OCI-LY7 (cell line): ENCODE results near the gene KIT. TPM values are rescaled to one million over a fixed set of nuclear protein-coding genes. Genes with fewer than 3 reads are reported as not detected.

Experiments used
- BruUV-seq: library from RNA; stranded (reverse); fragments of 400-500 nt; replicated peaks from 2 replicates; lab custom pipeline; 2021; lab: Mats Ljungman, UMichigan
- CTCF ChIA-PET: fragments of 300-600 bp; sonication (Branson Sonifier 250); formaldehyde crosslinking; loops from one replicate; lab custom pipeline; 2022; ENCODE audit warnings: antibody characterized with exemption; ENCODE audit not compliant: unreplicated experiment; lab: Charles Lee
- POLR2A ChIA-PET: fragments of 300-600 bp; sonication (Branson Sonifier 250); formaldehyde crosslinking; loops from one replicate; lab custom pipeline; 2022; ENCODE audit warnings: antibody characterized with exemption; lab: Charles Lee
- DNase-seq: peaks from one replicate; pipeline ENCODE4 v3.0.0-alpha.2; 2015; ENCODE audit warnings: low spot score
- H2AFZ ChIP-seq: fragments of 200-600 bp; sonication (generic), shearing (Covaris generic); 2 replicates; pipeline ENCODE4 v1.6.1; 2014; ENCODE audit warnings: mild to moderate bottlenecking, antibody characterized with exemption, low read length, moderate library complexity
- H3K27ac ChIP-seq: fragments of 200-600 bp; sonication (generic); 2 replicates; pipeline ENCODE4 v1.5.1; 2014; ENCODE audit warnings: mixed run types, low read depth, mild to moderate bottlenecking, moderate library complexity, low read length, inconsistent platforms; ENCODE audit not compliant: poor library complexity, severe bottlenecking
- H3K36me3 ChIP-seq: fragments of 200-600 bp; sonication (generic); 2 replicates; pipeline ENCODE4 v1.6.1; 2014; ENCODE audit warnings: mild to moderate bottlenecking, antibody characterized with exemption, low read length, moderate library complexity, mixed read lengths; ENCODE audit not compliant: insufficient read depth
- H3K4me1 ChIP-seq: fragments of 200-600 bp; sonication (generic); 2 replicates; pipeline ENCODE4 v1.5.1; 2014; ENCODE audit warnings: mild to moderate bottlenecking, low read length; ENCODE audit not compliant: insufficient read depth, poor library complexity, severe bottlenecking
- H3K4me2 ChIP-seq: fragments of 200-600 bp; sonication (generic); 2 replicates; pipeline ENCODE4 v1.6.1; 2014; ENCODE audit warnings: mild to moderate bottlenecking, low read length
- H3K4me3 ChIP-seq: fragments of 200-600 bp; sonication (generic); 2 replicates; pipeline ENCODE4 v1.5.1; 2014; ENCODE audit warnings: mild to moderate bottlenecking, low read depth, low read length; ENCODE audit not compliant: poor library complexity, severe bottlenecking
- H3K79me2 ChIP-seq: fragments of 200-600 bp; sonication (generic); 2 replicates; pipeline ENCODE4 v1.6.1; 2016; ENCODE audit warnings: low read depth, mild to moderate bottlenecking, low read length, moderate library complexity, mixed read lengths; ENCODE audit not compliant: insufficient read depth
- H3K9me2 ChIP-seq: fragments of 200-600 bp; sonication (generic); 2 replicates; pipeline ENCODE4 v1.6.1; 2016; ENCODE audit warnings: mild to moderate bottlenecking, low read length, mixed read lengths; ENCODE audit not compliant: insufficient read depth
- H3K9me3 ChIP-seq: fragments of 200-600 bp; sonication (generic); 2 replicates; pipeline ENCODE4 v1.6.1; 2014; ENCODE audit warnings: mild to moderate bottlenecking, mixed run types, low read length, mixed read lengths
- H4K20me1 ChIP-seq: fragments of 200-600 bp; sonication (generic); 2 replicates; pipeline ENCODE4 v1.6.1; 2014; ENCODE audit warnings: mild to moderate bottlenecking, antibody characterized with exemption, low read length, moderate library complexity, mixed read lengths; ENCODE audit not compliant: insufficient read depth
- EZH2phosphoT487 ChIP-seq: fragments of 200-600 bp; sonication (generic); IDR thresholded peaks from 2 replicates; pipeline ENCODE4 v1.6.1; 2018; ENCODE audit warnings: low read depth, borderline replicate concordance, mild to moderate bottlenecking, mixed run types, antibody characterized with exemption, low read length, moderate library complexity, mixed read lengths
- intact Hi-C: fragments of 100-400 bp; cut with micrococcal nuclease; formaldehyde crosslinking; loops from one replicate; pipeline ENCODE4 v1.10.0; 2022; ENCODE audit not compliant: unreplicated experiment
- total RNA-seq, 2 experiments: library from RNA; depleted of rRNA in 1 of 2; stranded (reverse); fragments of >200 nt in 1 of 2; shearing (Covaris generic) in 1 of 2; gene quantifications; 2 replicates each; pipeline ENCODE4 v1.2.3, GENCODE V29; 2014 to 2022
- TF ChIP-seq, protein P1 (sequence below): fragments of 200-600 bp; sonication (generic); conservative IDR thresholded peaks from 2 replicates; pipeline ENCODE4 v1.5.1; 2014; ENCODE audit warnings: mild to moderate bottlenecking, antibody characterized with exemption, low read length, moderate library complexity, mixed read lengths

Gene KIT
- total RNA-seq, 2 experiments from 2014 or later: not detected

GRCh38 chr4:54687887-54688841 lies 30.4 kb downstream of the KIT start:
- H3K9me2 ChIP-seq: no peaks in the 10 kb centered on the region
- CTCF ChIA-PET: no interaction called here
- POLR2A ChIA-PET: no interaction called here
- H3K36me3 ChIP-seq: no peaks in the 10 kb centered on the region
- no peaks in the 10 kb centered on the region for H3K9me3 ChIP-seq
- intact Hi-C loops: no loop called here
- TF ChIP-seq, protein P1, sequence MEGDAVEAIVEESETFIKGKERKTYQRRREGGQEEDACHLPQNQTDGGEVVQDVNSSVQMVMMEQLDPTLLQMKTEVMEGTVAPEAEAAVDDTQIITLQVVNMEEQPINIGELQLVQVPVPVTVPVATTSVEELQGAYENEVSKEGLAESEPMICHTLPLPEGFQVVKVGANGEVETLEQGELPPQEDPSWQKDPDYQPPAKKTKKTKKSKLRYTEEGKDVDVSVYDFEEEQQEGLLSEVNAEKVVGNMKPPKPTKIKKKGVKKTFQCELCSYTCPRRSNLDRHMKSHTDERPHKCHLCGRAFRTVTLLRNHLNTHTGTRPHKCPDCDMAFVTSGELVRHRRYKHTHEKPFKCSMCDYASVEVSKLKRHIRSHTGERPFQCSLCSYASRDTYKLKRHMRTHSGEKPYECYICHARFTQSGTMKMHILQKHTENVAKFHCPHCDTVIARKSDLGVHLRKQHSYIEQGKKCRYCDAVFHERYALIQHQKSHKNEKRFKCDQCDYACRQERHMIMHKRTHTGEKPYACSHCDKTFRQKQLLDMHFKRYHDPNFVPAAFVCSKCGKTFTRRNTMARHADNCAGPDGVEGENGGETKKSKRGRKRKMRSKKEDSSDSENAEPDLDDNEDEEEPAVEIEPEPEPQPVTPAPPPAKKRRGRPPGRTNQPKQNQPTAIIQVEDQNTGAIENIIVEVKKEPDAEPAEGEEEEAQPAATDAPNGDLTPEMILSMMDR: no peak
- TF ChIP-seq EZH2phosphoT487: no peak
- H3K4me3 ChIP-seq: no peak overlapping the region
- no peaks in the 10 kb centered on the region for H3K79me2 ChIP-seq
- no TSS peak for BruUV-seq
- DNase-seq: no peak
- no peaks in the 10 kb centered on the region for H4K20me1 ChIP-seq
- H3K4me1 ChIP-seq: no peaks in the 10 kb centered on the region
- no peak overlapping the region for H2AFZ ChIP-seq
- no peak overlapping the region for H3K27ac ChIP-seq
- H3K4me2 ChIP-seq: no peak overlapping the region

DNA sequence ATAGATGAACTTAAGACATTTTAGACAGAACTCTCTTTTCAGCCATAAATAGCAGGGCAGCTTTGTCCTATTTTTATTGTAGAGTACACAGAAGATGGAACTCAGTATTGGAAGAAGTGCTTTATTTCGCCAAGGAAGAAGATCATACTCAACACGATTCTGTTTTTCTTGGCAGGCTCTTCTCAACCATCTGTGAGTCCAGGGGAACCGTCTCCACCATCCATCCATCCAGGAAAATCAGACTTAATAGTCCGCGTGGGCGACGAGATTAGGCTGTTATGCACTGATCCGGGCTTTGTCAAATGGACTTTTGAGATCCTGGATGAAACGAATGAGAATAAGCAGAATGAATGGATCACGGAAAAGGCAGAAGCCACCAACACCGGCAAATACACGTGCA lies 37.6 kb downstream of the KIT start:
- BruUV-seq: no TSS peak
- POLR2A ChIA-PET: no interaction called here
- Histone ChIP-seq H3K9me2 (no peaks in the 10 kb centered on the region), H3K27ac (no peak overlapping the region), H3K4me1 (no peaks in the 10 kb centered on the region), H4K20me1 (no peaks in the 10 kb centered on the region), H3K4me3 (no peak overlapping the region), H2AFZ (no peak overlapping the region), H3K9me3 (no peaks in the 10 kb centered on the region), H3K36me3 (no peaks in the 10 kb centered on the region), H3K4me2 (no peak overlapping the region), H3K79me2 (no peaks in the 10 kb centered on the region)
- CTCF ChIA-PET: no interaction called here
- DNase-seq: no peak
- no peak for TF ChIP-seq EZH2phosphoT487
- TF ChIP-seq, protein P1: no peak
- intact Hi-C loops: no loop called here

DNA sequence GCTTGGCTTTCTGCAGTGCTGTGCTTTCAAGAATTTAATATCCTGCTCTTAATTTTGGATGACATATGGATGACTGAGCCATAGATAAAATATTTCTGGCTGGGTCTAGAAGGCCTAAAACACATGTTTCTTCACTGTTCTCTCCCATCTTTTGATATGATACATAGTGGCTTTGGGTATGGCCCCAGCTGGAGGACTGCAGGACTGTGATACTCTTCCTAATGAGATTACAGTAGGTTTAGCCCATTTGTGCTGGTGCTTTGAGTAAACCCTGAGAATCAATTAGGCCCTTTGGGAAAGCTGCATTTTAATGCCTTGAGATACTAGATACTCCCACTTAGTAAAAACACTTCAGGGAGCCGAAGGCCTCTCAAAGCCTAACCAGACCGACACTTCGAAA lies 38.0 kb downstream of the KIT start:
- BruUV-seq: no TSS peak

More for the DNA sequence above, 38.0 kb downstream of the KIT start:
- no peaks in the 10 kb centered on the region for H3K79me2 ChIP-seq
- CTCF ChIA-PET: no interaction called here
- TF ChIP-seq, protein P1: no peak
- TF ChIP-seq EZH2phosphoT487: no peak
- no peaks in the 10 kb centered on the region for H3K4me1 ChIP-seq
- POLR2A ChIA-PET: no interaction called here
- H2AFZ ChIP-seq: no peak overlapping the region
- intact Hi-C loops: no loop called here
- no peak overlapping the region for H3K27ac ChIP-seq
- H3K4me2 ChIP-seq: no peak overlapping the region
- H3K9me3 ChIP-seq: no peaks in the 10 kb centered on the region
- no peaks in the 10 kb centered on the region for H3K36me3 ChIP-seq
- H4K20me1 ChIP-seq: no peaks in the 10 kb centered on the region
- DNase-seq: no peak
- no peaks in the 10 kb centered on the region for H3K9me2 ChIP-seq
- no peak overlapping the region for H3K4me3 ChIP-seq
